Spinal cord (tissue), 10 donors: Measurements from ENCODE around the gene ZFP14. TPM values are rescaled to one million over a fixed set of nuclear protein-coding genes. Genes with fewer than 3 reads are reported as not detected.

Experiments
- DNase-seq, 6 donors: peaks; one replicate each; pipeline versions ENCODE4 v3.0.0 to v3.0.0-alpha.2; 2013 to 2015; ENCODE audit warnings: low spot score in 6 of 6, low read depth in 4 of 6
- H3K27ac ChIP-seq: one replicate; pipeline ENCODE4 v1.5.1; 2013; ENCODE audit warnings: low read depth, low read length, control low read depth
- H3K27me3 ChIP-seq: one replicate; pipeline ENCODE4 v1.6.1; 2013; ENCODE audit warnings: low read length; ENCODE audit not compliant: control insufficient read depth, insufficient read depth
- H3K36me3 ChIP-seq: one replicate; pipeline ENCODE4 v1.6.1; 2013; ENCODE audit warnings: low read length; ENCODE audit not compliant: control insufficient read depth, insufficient read depth
- H3K4me1 ChIP-seq: one replicate; pipeline ENCODE4 v1.6.1; 2013; ENCODE audit warnings: low read length; ENCODE audit not compliant: control insufficient read depth, insufficient read depth
- H3K4me3 ChIP-seq: one replicate; pipeline ENCODE4 v1.5.1; 2013; ENCODE audit warnings: low read depth, low read length, control low read depth
- H3K9me3 ChIP-seq: one replicate; pipeline ENCODE4 v1.6.1; 2013; ENCODE audit warnings: low read length; ENCODE audit not compliant: control insufficient read depth, insufficient read depth
- WGBS: methylation state at CpG from one replicate; pipeline ENCODE4 v1.1.5; 2013; ENCODE audit warnings: missing lambda C conversion rate; ENCODE audit not compliant: insufficient coverage; 5-methylcytosine and 5-hydroxymethylcytosine counted together
- polyA plus RNA-seq, 2 donors: library from polyadenylated mRNA; unstranded; fragments of 120-200 nt; gene quantifications; one replicate each; pipeline ENCODE4 v1.2.1, GENCODE V29; 2013; ENCODE audit not compliant: insufficient read length in 2 of 2
- total RNA-seq, 2 donors: library from RNA; depleted of rRNA in 1 of 2; stranded (reverse); fragments of 120-200 nt in 1 of 2; fragments of >200 nt in 1 of 2; gene quantifications; one replicate each; pipeline versions ENCODE4 v1.2.3 to v1.2.4, GENCODE V29; 2013 to 2014
- donor health status: healthy.

The ZFP14 gene
- total and polyA plus RNA-seq, 4 donors, result 15.2 to 33.0 (median 16.5) TPM

GRCh38 chr19:36404498-36404897 is 25.5 kb upstream of the ZFP14 start:
- no peaks in the 10 kb centered on the region for H3K4me1 ChIP-seq
- no peaks in the 10 kb centered on the region for H3K27me3 ChIP-seq
- 94% methylated on average over 3 of the region's 3 CpGs for WGBS
- H3K9me3 ChIP-seq, result no peaks in the 10 kb centered on the region
- no peak overlapping the region for H3K27ac ChIP-seq
- no peak for DNase-seq
- no peak overlapping the region for H3K4me3 ChIP-seq
- H3K36me3 ChIP-seq, result peaks cover 46% of the 10 kb centered on the region

- Histone ChIP-seq H3K27me3 (no peaks in the 10 kb centered on the region), H3K36me3 (peaks cover 39% of the 10 kb centered on the region), H3K27ac (no peak overlapping the region), H3K9me3 (no peaks in the 10 kb centered on the region), H3K4me3 (no peak overlapping the region), H3K4me1 (no peaks in the 10 kb centered on the region)
- no peak for DNase-seq
- 98% methylated on average over 7 of the region's 7 CpGs for WGBS
Observed at GRCh38 chr19:36401475-36401874, 22.5 kb upstream of the ZFP14 start.

GRCh38 chr19:36398571-36398970 is 19.6 kb upstream of the ZFP14 start:
- Histone ChIP-seq H3K9me3 (peaks cover 2% of the 10 kb centered on the region), H3K4me1 (no peaks in the 10 kb centered on the region), H3K27me3 (no peaks in the 10 kb centered on the region), H3K36me3 (peaks cover 31% of the 10 kb centered on the region), H3K4me3 (no peak overlapping the region), H3K27ac (no peak overlapping the region)
- DNase-seq, result no peak
- WGBS, result 83% methylated on average over 1 of the region's 3 CpGs

- WGBS, result 98% methylated on average over 3 of the region's 11 CpGs
- peaks cover 9% of the 10 kb centered on the region for H3K9me3 ChIP-seq
Observed at GRCh38 chr19:36392916-36393673, 14.1 kb upstream of the ZFP14 start.

GRCh38 chr19:36379510-36379819 is 464 bp upstream of the ZFP14 start:
- DNase-seq, result no peak
- H3K4me3 ChIP-seq, result peak overlapping the region; percentile 64
- peaks cover 12% of the 10 kb centered on the region for H3K4me1 ChIP-seq
- WGBS, result 83% methylated on average over 6 of the region's 10 CpGs
- H3K9me3 ChIP-seq, result no peaks in the 10 kb centered on the region
- peak overlapping the region; percentile 88 for H3K27ac ChIP-seq
- H3K27me3 ChIP-seq, result no peaks in the 10 kb centered on the region
- H3K36me3 ChIP-seq, result no peaks in the 10 kb centered on the region

More at GRCh38 chr19:36392916-36393673, 14.1 kb upstream of the ZFP14 start:
- no peaks in the 10 kb centered on the region for H3K27me3 ChIP-seq
- H3K27ac ChIP-seq, result no peak overlapping the region
- peaks cover 16% of the 10 kb centered on the region for H3K36me3 ChIP-seq
- no peaks in the 10 kb centered on the region for H3K4me1 ChIP-seq
- no peak overlapping the region for H3K4me3 ChIP-seq
- DNase-seq, result no peak

GRCh38 chr19:36377541-36378178 is 1.3 kb downstream of the ZFP14 start:
- 34% methylated on average over 6 of the region's 10 CpGs for WGBS
- DNase-seq, result peak in 2 of 6 donors; percentile 1 to 6
- H3K36me3 ChIP-seq, result no peaks in the 10 kb centered on the region
- H3K9me3 ChIP-seq, result no peaks in the 10 kb centered on the region
- H3K4me1 ChIP-seq, result peaks cover 12% of the 10 kb centered on the region
- H3K27me3 ChIP-seq, result no peaks in the 10 kb centered on the region
- H3K27ac ChIP-seq, result peak overlapping the region; percentile 88
- peak overlapping the region; percentile 64 for H3K4me3 ChIP-seq

- H3K36me3 ChIP-seq, result peaks cover 4% of the 10 kb centered on the region
- H3K4me3 ChIP-seq, result no peak overlapping the region
- WGBS, result 100% methylated on average over 2 of the region's 5 CpGs
- no peak overlapping the region for H3K27ac ChIP-seq
- H3K9me3 ChIP-seq, result peaks cover 2% of the 10 kb centered on the region
- no peaks in the 10 kb centered on the region for H3K27me3 ChIP-seq
- no peak for DNase-seq
- peaks cover 6% of the 10 kb centered on the region for H3K4me1 ChIP-seq
Observed at GRCh38 chr19:36373638-36374156, 5.3 kb downstream of the ZFP14 start.

GRCh38 chr19:36371886-36372285 is 7.1 kb downstream of the ZFP14 start:
- no peaks in the 10 kb centered on the region for H3K27me3 ChIP-seq
- H3K4me3 ChIP-seq, result no peak overlapping the region
- H3K36me3 ChIP-seq, result peaks cover 7% of the 10 kb centered on the region
- DNase-seq, result no peak
- no peaks in the 10 kb centered on the region for H3K4me1 ChIP-seq
- no peak overlapping the region for H3K27ac ChIP-seq
- peaks cover 2% of the 10 kb centered on the region for H3K9me3 ChIP-seq

- H3K27ac ChIP-seq, result no peak overlapping the region
- no peak overlapping the region for H3K4me3 ChIP-seq
- no peaks in the 10 kb centered on the region for H3K9me3 ChIP-seq
- no peaks in the 10 kb centered on the region for H3K27me3 ChIP-seq
- 57% methylated on average over 2 of the region's 6 CpGs for WGBS
- no peak for DNase-seq
- no peaks in the 10 kb centered on the region for H3K4me1 ChIP-seq
- H3K36me3 ChIP-seq, result peaks cover 31% of the 10 kb centered on the region
Observed at GRCh38 chr19:36363845-36364244, 15.2 kb downstream of the ZFP14 start.
